Measurements from ENCODE around the gene PPP6R1. TPM values are rescaled to one million over a fixed set of nuclear protein-coding genes. Genes with fewer than 3 reads are reported as not detected.
A peak's percentile ranks its signal among the peaks of the same experiment; 100 is the strongest.

The PPP6R1 gene
- total RNA-seq, 4 donors from 2014 or later = 49.0 to 56.2 (median 51.3) TPM

GRCh38 chr19:55255618-55256423 is 3.0 kb downstream of the PPP6R1 start:
- Histone ChIP-seq H3K4me1 (peaks cover 72% of the 10 kb centered on the region), H3K27me3 (no peaks in the 10 kb centered on the region), H3K27ac (peak overlapping the region; percentile 24), H3K36me3 (no peaks in the 10 kb centered on the region), H3K4me3 (peak overlapping the region; percentile 96), H3K9me3 (no peaks in the 10 kb centered on the region)
- 55% methylated on average over 17 of the region's 17 CpGs for WGBS
- DNase-seq (ENCODE audit: low spot score in 2 of 2) = peak in 1 of 2 donors; percentile 59
- TF ChIP-seq POLR2AphosphoS5 (IDR thresholded peaks at IDR 0.05) = no peak
- no peak for TF ChIP-seq EP300 (IDR thresholded peaks at IDR 0.05)
- TF ChIP-seq POLR2A (IDR thresholded peaks at IDR 0.05) = no peak
- no peak for TF ChIP-seq CTCF (IDR thresholded peaks at IDR 0.05)

- Histone ChIP-seq H3K4me1 (peaks cover 71% of the 10 kb centered on the region), H3K27ac (peak overlapping the region; percentile 49)
- DNase-seq (ENCODE audit: low spot score in 2 of 2) = no peak
These were observed 4.2 kb downstream of the PPP6R1 start for GRCh38 chr19:55254625-55254977.

GRCh38 chr19:55253842-55254624 is 4.8 kb downstream of the PPP6R1 start:
- Histone ChIP-seq H3K4me3 (peak overlapping the region; percentile 39), H3K36me3 (no peaks in the 10 kb centered on the region), H3K27ac (peak overlapping the region; percentile 49), H3K9me3 (no peaks in the 10 kb centered on the region), H3K4me1 (peaks cover 74% of the 10 kb centered on the region), H3K27me3 (no peaks in the 10 kb centered on the region)
- TF ChIP-seq EP300 (IDR thresholded peaks at IDR 0.05) = no peak
- no peak for TF ChIP-seq POLR2A (IDR thresholded peaks at IDR 0.05)
- TF ChIP-seq CTCF (IDR thresholded peaks at IDR 0.05) = no peak
- TF ChIP-seq POLR2AphosphoS5 (IDR thresholded peaks at IDR 0.05) = no peak
- DNase-seq (ENCODE audit: low spot score in 2 of 2) = peak in 1 of 2 donors; percentile 69
- WGBS = 67% methylated on average over 18 of the region's 23 CpGs

More at GRCh38 chr19:55254625-55254977, 4.2 kb downstream of the PPP6R1 start:
- Histone ChIP-seq H3K9me3 (no peaks in the 10 kb centered on the region), H3K4me3 (peak overlapping the region; percentile 39), H3K27me3 (no peaks in the 10 kb centered on the region), H3K36me3 (no peaks in the 10 kb centered on the region)
- 74% methylated on average over 4 of the region's 6 CpGs for WGBS
- TF ChIP-seq CTCF (IDR thresholded peaks at IDR 0.05) (no peak), EP300 (IDR thresholded peaks at IDR 0.05) (no peak), POLR2A (IDR thresholded peaks at IDR 0.05) (no peak)

GRCh38 chr19:55252760-55253663 is 5.8 kb downstream of the PPP6R1 start:
- no peaks in the 10 kb centered on the region for H3K27me3 ChIP-seq
- no peaks in the 10 kb centered on the region for H3K9me3 ChIP-seq
- H3K36me3 ChIP-seq = no peaks in the 10 kb centered on the region
- no peak for DNase-seq (ENCODE audit: low spot score in 2 of 2)
- no peak overlapping the region for H3K4me3 ChIP-seq
- TF ChIP-seq EP300 (IDR thresholded peaks at IDR 0.05) = no peak
- no peak for TF ChIP-seq POLR2AphosphoS5 (IDR thresholded peaks at IDR 0.05)
- TF ChIP-seq POLR2A (IDR thresholded peaks at IDR 0.05) = no peak
- TF ChIP-seq CTCF (IDR thresholded peaks at IDR 0.05) = no peak
- no peak overlapping the region for H3K27ac ChIP-seq
- H3K4me1 ChIP-seq = peaks cover 85% of the 10 kb centered on the region
- 84% methylated on average over 18 of the region's 21 CpGs for WGBS
